Renal pelvis (tissue), 4 donors: ENCODE measurements around the gene SEC14L3. TPM values are rescaled to one million over a fixed set of nuclear protein-coding genes. Genes with fewer than 3 reads are reported as not detected.
"Not testable (repeated sequence)": the region's sequence is repeated elsewhere in the genome, so short reads cannot be mapped to it uniquely, and the experiment has no call there.

ENCODE experiments used
- DNase-seq: peaks from one replicate; pipeline ENCODE4 v3.0.0-alpha.2; 2013
- polyA plus RNA-seq, 3 donors: library from polyadenylated mRNA; unstranded; fragments of 120-200 nt; gene quantifications; one replicate each; pipeline ENCODE4 v1.2.1, GENCODE V29; 2013; ENCODE audit not compliant: insufficient read length in 3 of 3

Gene SEC14L3
- polyA plus RNA-seq, 3 donors: 0.13 TPM; not detected in 2

DNA sequence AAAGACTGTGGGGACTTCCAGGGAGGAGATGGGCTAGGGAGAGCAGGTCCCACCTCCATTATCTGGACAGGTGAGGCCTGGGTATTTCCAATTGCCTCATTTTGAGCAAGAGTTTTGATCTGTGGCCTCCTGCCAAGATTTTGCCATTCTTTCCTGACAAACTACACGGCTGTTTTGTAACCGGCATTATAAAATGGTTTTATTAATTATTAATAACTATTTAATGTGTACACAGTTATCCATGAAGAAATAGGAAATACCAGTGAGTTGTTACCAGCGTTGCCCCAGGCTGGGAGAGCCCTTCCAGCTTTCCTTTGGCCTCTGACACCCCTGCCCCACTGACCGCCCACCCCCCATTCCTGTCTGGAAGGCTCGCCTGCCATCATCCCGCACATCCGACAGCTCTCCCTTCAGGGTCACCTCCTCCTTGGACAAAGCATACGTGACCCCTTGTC lies 14.9 kb upstream of the SEC14L3 start:
- DNase-seq: peak; percentile 31

DNA sequence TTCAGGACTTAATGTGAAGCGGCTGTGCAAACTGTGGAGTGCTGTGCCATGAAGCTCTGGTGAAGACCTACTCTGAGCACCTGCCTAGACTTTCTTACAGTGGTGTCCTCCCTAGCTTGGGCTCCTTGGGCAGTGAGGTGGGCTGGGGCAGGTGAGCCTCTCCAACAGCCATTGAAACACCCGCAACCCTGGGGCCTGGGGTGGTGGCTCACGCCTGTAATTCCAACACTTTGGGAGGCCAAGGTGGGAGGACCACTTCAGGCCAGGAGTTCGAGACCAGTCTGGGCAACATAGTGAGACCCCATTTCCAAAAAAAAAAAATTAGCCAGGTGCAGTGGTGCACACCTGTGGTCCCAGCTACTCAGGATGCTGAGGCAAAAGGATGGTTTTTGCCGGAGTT lies 14.3 kb upstream of the SEC14L3 start:
- no peak for DNase-seq

DNA sequence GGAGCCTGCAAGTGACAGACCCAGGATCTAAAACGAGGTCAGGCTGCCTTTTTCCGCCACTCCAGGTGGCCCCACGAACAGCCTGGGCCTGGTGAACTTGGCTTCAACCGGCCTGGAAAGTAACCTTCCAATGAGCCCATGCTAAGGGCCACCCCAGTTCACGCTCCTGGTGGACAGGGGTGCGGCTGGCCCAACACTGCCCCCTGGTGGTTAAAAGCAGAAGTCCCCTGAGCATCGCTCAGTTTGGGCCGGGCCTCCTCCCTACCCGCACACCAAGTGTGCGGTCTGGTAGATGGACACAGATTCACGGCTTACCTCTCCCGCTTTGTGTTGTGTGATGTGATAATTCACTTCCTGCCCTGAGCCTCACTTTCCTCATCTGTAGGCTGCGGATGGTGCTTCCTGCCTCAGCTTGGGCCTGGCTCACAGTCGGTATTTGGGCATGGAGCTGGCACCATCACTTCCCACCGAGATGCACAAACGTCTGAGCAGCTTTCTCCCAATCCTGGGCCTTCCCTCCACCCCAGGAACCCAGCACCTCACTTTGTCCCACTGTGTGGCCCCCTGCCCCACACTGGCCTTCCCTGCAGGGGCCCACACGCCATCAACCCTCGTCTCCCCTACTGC lies 13.7 kb upstream of the SEC14L3 start:
- DNase-seq: no peak

GRCh38 chr22:30483169-30483568 lies 11.4 kb upstream of the SEC14L3 start:
- DNase-seq: peak; percentile 34

DNA sequence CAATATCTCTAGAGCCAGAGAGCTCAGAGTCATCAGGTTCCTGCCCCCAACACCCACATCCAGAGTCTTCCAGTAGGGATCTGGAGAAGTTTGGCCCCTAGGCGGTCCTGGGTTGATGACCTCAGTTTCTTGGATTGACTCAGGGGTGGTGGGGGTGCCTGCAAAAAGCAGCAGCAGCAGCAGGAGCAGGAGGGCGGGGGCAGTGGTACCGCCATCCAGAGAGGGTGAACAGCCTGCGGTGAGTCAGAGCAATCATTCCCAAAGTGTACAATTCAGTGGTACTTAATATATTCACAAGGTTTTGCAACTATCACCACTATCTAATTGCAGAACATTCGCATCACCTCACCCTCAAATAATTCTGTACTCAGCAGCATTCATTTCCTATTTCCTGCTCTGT lies 9.9 kb upstream of the SEC14L3 start:
- DNase-seq: no peak

GRCh38 chr22:30479981-30480380 lies 8.2 kb upstream of the SEC14L3 start:
- DNase-seq: no peak

DNA sequence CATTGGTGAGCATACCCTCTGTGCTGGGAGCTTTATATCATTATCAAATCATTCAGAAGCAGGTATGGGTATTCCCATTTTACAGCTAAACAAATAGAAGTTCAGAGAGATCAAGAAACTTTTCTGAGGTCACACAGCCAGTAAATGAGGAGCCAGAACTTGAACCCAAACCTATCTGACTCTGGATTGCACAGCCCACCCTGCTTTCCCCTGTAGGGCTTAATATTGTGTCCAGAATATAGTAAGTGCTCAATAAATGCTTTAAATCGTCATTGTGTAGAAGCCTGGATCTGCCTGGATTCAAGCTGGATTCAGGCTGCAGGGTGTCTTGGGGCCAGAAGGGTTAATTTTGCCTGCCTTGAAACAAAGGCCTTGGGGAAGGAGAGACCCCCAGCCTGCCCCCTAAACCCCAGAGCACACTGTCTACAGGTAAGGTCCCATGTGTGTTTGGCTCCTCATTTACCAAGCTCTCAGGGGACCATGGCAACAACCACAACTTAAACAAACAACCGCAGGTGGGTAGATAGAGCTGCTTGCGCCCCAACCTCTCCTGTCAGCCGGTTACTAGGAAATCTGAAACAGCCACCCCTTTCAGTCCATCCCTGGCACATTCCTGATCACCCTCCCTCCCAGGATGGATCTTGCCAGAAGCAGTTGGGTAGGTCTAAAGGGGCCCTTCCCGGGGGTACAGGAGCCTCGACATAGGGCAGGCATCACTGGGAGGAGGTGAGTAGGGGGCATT lies 3.0 kb upstream of the SEC14L3 start:
- no peak for DNase-seq

GRCh38 chr22:30474121-30474520 lies 2.3 kb upstream of the SEC14L3 start:
- DNase-seq: no peak

- no peak for DNase-seq
Measured at GRCh38 chr22:30472994-30473720, 1.3 kb upstream of the SEC14L3 start.

DNA sequence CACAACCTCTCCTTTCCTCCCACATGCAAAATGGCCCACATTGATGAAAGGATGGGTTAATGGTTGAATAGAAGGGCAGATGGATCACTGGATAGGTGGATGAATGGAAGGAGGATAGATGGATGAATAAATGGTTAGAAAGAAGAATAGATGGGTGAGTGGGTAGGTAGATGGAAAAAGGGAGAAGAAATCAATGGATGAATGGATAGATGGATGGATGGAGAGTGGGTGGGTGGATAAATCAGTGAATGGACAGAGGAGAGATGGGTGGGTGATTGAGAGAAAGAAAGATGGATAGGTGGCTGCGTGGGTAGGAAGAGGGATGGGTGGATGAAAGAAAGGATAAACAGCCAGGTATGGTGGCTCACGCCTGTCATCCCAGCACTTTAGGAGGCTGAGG lies 1.2 kb downstream of the SEC14L3 start:
- no peak for DNase-seq

- no peak for DNase-seq
Measured at GRCh38 chr22:30469165-30469564, 2.7 kb downstream of the SEC14L3 start.

- DNase-seq: not testable (repeated sequence)
Measured at GRCh38 chr22:30460555-30460954, 11.3 kb downstream of the SEC14L3 start.

DNA sequence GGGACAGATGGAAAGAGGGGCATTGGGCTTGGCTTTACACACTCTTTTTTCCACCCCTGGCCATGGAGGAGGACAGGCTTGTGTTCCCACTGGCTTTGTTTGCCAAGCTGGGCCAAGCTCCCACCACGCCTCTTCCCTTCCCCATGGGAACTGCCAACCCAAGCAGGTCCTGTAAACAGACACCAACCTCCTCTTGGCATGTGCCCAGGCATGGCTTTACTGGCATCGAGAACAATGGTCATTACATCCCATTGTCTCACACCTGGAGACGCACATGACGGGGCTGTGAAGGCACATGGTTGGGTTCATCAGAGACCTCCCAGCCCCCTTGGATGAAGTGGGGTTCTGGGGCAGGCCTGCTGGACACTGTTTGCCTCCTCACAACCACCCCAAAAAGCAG lies 11.7 kb downstream of the SEC14L3 start:
- DNase-seq: no peak

- DNase-seq: no peak
Measured at GRCh38 chr22:30459181-30460052, 12.4 kb downstream of the SEC14L3 start.

DNA sequence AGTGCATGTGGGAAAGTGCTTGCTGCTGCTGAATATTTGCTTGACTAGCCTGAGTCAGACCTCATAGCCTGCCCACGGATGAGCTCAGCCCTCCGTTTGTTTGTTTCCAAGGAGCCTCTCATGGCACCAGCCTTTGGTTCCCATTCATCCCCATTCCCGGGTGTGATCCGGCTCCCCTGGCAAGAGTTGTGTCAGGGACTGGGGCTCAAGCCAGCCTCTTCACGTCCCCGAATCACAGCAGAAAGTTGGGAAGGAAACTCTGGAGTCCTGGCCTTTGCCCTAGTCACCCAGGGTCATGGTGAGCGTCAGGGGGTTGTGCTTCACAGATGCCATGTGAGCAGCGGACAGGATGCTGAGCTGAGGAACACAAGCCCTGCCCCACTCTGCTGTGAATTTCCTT lies 13.8 kb downstream of the SEC14L3 start:
- no peak for DNase-seq

DNA sequence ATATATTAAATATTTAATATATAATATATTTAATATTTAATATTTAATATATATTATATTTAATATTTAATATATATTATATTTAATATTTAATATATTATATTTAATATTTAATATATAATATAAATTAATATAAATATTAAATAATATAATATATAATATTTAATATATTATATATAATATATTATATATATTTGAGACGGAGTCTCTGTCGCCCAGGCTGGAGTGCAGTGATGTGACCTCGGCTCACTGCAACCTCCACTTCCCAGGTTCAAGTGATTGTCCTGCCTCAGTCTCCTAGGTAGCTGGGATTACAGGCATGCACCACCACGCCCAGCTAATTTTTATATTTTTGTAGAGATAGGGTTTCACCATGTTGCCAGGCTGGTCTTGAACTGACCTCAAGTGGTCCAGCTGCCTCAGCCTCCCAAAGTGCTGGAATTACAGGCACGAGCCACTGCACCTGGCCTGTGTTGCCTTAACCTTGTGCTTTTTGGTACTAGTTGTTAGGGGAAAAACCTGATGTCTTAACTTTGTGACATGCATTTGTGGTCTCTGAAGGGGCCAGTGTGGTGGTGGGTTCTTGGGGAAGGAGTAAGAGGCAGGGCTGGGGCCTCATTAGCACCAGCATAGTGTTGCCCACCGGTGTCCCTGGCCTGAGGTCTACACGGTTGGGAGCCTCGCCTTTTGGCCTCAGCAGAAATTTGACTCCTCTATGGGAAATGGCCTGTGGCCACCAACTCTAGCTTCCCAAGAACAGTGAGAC lies 16.6 kb downstream of the SEC14L3 start:
- DNase-seq: no peak

- no peak for DNase-seq
Measured at GRCh38 chr22:30453731-30454510, 17.9 kb downstream of the SEC14L3 start.

GRCh38 chr22:30452861-30453260 lies 19.0 kb downstream of the SEC14L3 start:
- DNase-seq: no peak

GRCh38 chr22:30451488-30451887 lies 20.3 kb downstream of the SEC14L3 start:
- not testable (repeated sequence) for DNase-seq

DNA sequence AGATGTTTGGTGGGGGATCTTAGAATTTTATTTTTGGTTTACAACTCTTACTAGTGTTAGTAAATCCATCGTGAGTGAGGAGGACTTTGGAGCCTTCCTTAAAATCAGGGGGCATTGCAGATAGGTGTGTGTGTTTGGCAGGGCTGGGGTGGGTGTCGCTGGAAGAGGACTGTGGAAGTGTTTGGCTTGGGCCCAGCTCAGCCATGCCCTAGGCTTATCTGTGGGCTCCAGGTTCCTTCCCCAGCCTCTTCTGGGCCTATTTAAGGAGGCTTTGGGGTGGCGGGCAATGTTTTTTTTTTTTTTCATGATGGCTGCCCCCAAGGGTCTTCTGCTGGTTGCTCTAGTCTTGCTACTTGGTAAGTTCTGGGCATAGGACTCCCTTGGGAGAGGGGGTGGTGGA lies 24.2 kb downstream of the SEC14L3 start:
- DNase-seq: no peak
